Measurements from ENCODE around the gene KRTAP16-1. TPM values are rescaled to one million over a fixed set of nuclear protein-coding genes. Genes with fewer than 3 reads are reported as not detected.
"Not testable (repeated sequence)": the region's sequence is repeated elsewhere in the genome, so short reads cannot be mapped to it uniquely, and the experiment has no call there.

The KRTAP16-1 gene
- not detected in 2 replicates for total RNA-seq (2014; rRNA removed; shearing (Covaris generic))

GRCh38 chr17:41308918-41309359 lies at the start of gene KRTAP16-1:
Gene KRTAP16-1, minus strand, starts transcription at chr17:41309309. Its CDS starts 56 bp downstream, at chr17:41309253.
- peaks cover 9% of the 10 kb centered on the region; the same call in 1 of the 2 replicates for H3K4me1 ChIP-seq (replicated peaks)
- no peak for DNase-seq (ENCODE audit: low read depth in 1 of 2, low spot score in 2 of 2)
- H3K9me3 ChIP-seq (replicated peaks): no peaks in the 10 kb centered on the region
- no peak within 1 kb of the TSS for H3K27ac ChIP-seq
- no peaks in the 10 kb centered on the region for H3K27me3 ChIP-seq (replicated peaks)
- H3K4me3 ChIP-seq: no peak within 1 kb of the TSS
- H3K36me3 ChIP-seq: no peaks in the 10 kb centered on the region

DNA sequence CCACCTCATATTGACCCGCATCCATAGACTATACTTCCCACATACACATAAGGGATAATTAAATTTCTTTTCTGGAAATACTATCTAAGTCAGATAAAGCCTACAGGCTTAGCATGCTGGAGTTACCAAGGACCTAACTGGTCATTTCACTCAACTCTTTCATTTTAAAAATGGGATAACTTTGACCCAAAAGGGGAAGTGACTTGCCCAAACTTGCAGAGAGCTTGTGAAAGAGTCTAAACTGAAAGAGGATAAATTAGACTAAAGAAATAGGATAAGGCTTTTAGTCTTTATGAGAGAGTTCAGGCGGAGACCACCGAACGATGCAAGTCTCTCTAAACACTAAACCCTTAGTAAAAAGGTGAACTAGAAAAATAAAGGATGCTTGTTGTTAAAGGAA lies 45.4 kb upstream of the KRTAP16-1 start:
- Histone ChIP-seq H3K9me3 (replicated peaks) (no peaks in the 10 kb centered on the region), H3K27ac (no peak overlapping the region), H3K4me1 (replicated peaks) (peaks cover 4% of the 10 kb centered on the region), H3K27me3 (replicated peaks) (no peaks in the 10 kb centered on the region), H3K36me3 (no peaks in the 10 kb centered on the region), H3K4me3 (no peak overlapping the region)
- no peak for DNase-seq (ENCODE audit: low read depth in 1 of 2, low spot score in 2 of 2)

DNA sequence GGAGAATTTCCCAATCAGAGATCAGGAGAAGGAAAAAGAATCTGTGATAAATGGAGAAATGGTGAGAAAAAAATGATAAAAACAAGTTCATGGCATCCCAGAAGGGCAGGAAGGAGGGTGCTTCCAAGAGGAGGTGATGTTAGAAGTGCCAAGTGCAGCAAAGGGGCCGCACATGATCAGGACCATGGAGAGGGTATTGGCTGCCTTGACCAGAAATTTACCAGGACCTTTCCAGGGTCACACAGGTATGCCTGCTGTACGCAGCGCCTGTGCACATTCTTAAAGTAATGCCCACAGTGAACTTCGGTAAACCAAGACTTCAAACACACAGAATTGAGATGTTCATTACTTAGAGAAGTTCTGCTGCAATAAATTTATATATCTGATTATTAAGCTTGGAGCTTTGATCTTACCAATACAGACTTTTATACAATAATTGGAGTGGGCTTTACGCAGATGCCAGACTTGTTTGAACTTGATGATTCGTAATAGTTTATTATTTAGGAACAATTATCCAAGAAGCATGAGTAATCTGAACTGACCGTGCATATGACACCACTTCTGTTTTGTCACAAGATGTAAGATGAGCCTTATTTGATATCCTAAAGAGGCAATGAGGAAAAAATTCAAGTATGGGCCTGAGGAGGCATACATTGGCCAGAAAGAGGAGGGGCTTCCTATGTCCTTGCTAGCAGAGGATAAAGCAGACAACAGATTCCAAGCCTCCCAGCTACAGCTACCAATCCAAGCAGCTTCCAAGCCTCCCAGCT lies 43.7 kb upstream of the KRTAP16-1 start:
- H3K4me1 ChIP-seq (replicated peaks): no peaks in the 10 kb centered on the region; the same call in none of the 2 replicates
- no peaks in the 10 kb centered on the region for H3K36me3 ChIP-seq
- no peak overlapping the region for H3K4me3 ChIP-seq
- no peak for DNase-seq (ENCODE audit: low read depth in 1 of 2, low spot score in 2 of 2)
- H3K27me3 ChIP-seq (replicated peaks): no peaks in the 10 kb centered on the region
- no peak overlapping the region for H3K27ac ChIP-seq
- no peaks in the 10 kb centered on the region for H3K9me3 ChIP-seq (replicated peaks)

DNA sequence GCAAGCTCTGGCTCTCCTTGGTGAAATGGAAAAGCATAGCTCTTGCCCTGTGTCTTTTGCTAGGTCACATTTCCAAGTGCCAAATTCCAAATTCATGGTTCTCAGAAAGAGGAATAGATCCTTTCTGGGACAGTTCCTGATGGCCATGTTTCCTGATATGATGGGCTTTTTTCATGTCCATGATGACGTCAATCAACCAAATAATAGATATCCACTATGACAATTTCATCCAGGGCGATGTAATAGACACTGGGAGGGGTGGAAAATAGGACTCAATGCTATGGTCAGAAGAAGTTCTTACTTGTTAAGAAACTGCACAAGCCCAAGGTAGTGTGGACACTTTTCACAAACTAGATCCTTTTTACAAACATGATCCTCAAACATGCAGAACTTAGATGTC lies 42.1 kb upstream of the KRTAP16-1 start:
- Histone ChIP-seq H3K36me3 (no peaks in the 10 kb centered on the region), H3K27me3 (replicated peaks) (no peaks in the 10 kb centered on the region), H3K4me1 (replicated peaks) (no peaks in the 10 kb centered on the region; the same call in none of the 2 replicates), H3K27ac (no peak overlapping the region), H3K4me3 (no peak overlapping the region), H3K9me3 (replicated peaks) (no peaks in the 10 kb centered on the region)
- DNase-seq (ENCODE audit: low read depth in 1 of 2, low spot score in 2 of 2): no peak

DNA sequence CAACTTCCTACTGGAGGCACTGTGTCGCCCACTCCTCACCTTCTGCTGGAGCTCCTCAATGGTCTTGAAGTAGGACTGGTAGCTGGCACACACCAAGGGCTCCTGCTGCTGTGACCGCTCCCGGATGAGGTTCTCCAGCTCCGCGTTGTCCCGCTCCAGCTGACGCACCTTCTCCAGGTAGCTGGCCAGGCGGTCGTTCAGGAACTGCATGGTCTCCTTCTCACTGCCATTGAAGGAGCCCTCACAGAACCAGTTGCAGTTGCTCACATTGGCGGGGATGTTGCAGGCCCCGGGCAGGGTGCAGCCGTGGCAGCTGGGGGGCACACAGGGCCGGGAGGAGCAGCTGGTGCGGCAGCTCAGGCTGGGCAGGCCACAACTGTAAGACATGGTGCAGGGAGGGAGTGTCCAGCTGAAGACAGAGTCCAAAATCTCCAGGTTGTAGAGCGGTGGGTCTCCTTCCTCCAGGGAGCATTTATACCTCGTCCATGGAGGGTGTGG lies 41.3 kb upstream of the KRTAP16-1 start, which contains the start of gene KRT33A:
Gene KRT33A (minus strand): TSS at position 448 of the 498 bp plus-strand sequence. CDS start 61 bp downstream, at position 387.
- not testable (repeated sequence) for H3K27me3 ChIP-seq (replicated peaks); H3K27ac ChIP-seq; H3K4me3 ChIP-seq; H3K36me3 ChIP-seq; H3K4me1 ChIP-seq (replicated peaks); H3K9me3 ChIP-seq (replicated peaks); DNase-seq (ENCODE audit: low read depth in 1 of 2, low spot score in 2 of 2)

DNA sequence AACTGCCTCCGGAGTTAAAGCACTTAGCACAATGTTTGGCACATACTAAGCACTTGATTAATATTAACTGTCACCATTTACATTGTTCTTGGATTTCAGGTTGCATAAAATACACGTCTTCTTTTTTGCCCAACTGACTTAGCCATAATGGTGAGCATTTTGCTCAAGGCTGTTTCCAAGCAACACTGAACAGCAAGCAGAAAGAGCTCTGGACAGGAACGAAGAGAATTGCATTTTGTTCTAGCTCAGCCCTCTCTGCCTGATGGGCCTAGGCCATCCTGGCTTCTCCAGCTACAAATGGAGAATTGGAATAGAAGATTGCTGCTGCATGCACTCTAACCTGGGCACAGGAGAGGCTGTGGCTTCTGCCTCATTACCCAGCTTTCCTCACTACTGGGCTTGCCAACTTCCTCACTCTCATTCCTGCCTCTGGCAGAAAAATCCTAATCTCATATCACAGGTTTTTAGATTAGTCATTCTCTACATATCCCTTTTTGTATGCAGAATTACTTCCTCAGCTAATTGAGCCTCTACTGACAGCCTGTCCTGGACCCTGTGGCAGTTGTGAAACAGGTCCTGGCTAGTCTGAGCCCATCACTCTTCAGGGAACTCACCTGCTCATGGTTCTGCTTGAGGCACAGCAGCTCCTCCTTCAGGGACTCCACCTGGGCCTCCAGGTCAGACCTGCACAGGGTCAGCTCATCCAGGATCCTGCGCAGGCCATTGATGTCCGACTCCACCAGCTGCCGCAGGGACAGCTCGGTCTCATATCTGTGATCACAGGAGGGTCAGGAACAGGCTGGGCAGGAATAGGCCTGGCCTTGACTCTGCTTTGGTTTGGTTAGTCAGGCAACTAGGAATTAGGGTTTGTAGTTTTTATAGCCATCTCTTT lies 39.0 kb upstream of the KRTAP16-1 start:
- no peaks in the 10 kb centered on the region for H3K36me3 ChIP-seq
- H3K9me3 ChIP-seq (replicated peaks): no peaks in the 10 kb centered on the region
- H3K27ac ChIP-seq: no peak overlapping the region
- H3K27me3 ChIP-seq (replicated peaks): no peaks in the 10 kb centered on the region
- DNase-seq (ENCODE audit: low read depth in 1 of 2, low spot score in 2 of 2): peak in 1 of 2 experiments; percentile 25
- H3K4me1 ChIP-seq (replicated peaks): no peaks in the 10 kb centered on the region; the same call in 1 of the 2 replicates
- no peak overlapping the region for H3K4me3 ChIP-seq

DNA sequence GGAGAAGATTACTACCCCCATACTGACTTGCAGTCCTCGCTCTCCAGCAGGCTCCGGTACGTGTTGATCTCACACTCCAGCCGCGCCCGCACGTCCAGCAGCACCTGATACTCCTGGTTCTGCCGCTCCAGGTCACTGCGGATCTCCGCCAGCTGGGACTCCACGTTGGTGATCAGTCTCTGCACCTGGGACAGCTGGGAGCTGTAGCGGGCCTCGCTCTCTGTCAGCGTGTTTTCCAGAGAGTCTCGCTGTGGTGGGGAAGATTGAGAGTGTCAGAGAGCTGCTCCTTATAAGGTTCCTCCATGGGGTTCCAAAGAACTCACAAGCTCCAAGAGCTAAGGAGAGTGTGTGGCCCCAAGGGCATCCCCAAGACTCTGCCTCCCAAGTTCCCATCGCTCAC lies 37.3 kb upstream of the KRTAP16-1 start:
- not testable (repeated sequence) for H3K27me3 ChIP-seq (replicated peaks); H3K4me1 ChIP-seq (replicated peaks); H3K4me3 ChIP-seq; H3K27ac ChIP-seq; H3K9me3 ChIP-seq (replicated peaks); H3K36me3 ChIP-seq
- DNase-seq (ENCODE audit: low read depth in 1 of 2, low spot score in 2 of 2): peak in 1 of 2 experiments; percentile 13

DNA sequence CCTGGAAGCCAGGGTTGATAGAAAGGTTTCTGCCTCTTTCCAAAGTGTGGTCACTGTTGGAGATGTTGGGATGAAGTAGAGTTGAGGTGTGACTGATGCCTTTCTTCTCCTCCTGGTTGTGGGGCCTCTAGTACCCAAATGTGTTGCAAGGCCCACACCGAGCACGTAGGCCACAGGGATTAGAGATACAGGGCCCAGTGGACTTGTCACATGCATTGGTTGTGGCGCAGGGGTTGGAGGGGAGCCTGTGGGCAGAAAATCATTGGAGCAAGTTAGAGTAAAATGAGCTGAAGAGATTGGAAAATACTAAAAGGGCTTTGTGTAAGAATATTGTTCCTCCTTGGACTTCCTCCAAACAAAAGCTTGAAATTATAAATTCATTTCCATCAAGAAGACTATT lies 36.9 kb upstream of the KRTAP16-1 start:
- Histone ChIP-seq H3K9me3 (replicated peaks) (no peaks in the 10 kb centered on the region; the same call in 1 of the 2 replicates), H3K4me3 (no peak overlapping the region), H3K4me1 (replicated peaks) (no peaks in the 10 kb centered on the region; the same call in 1 of the 2 replicates), H3K27ac (no peak overlapping the region), H3K27me3 (replicated peaks) (no peaks in the 10 kb centered on the region), H3K36me3 (no peaks in the 10 kb centered on the region)
- no peak for DNase-seq (ENCODE audit: low read depth in 1 of 2, low spot score in 2 of 2)

DNA sequence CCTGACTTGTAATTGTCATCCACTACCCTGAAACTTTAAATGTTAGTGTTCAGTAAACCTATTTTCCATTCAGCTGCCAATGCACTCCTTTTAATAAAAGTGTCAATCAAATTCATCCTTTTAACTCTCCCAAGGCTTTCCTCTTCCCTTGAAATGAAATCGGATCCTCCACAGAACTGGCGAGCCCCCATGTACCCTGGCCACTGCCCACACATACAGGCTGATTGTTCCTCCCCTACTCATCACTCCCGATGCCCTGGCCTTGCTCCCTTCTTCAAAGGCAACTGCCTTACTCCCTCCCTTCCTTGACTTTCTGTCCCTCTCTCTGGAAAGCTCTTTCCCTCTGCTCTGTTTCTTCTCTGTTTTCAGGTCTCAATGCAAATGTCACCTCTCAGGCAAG lies 33.9 kb upstream of the KRTAP16-1 start:
- Histone ChIP-seq H3K36me3 (no peaks in the 10 kb centered on the region), H3K9me3 (replicated peaks) (no peaks in the 10 kb centered on the region; the same call in 1 of the 2 replicates), H3K27ac (no peak overlapping the region), H3K27me3 (replicated peaks) (no peaks in the 10 kb centered on the region), H3K4me3 (no peak overlapping the region), H3K4me1 (replicated peaks) (peaks cover 13% of the 10 kb centered on the region)
- DNase-seq (ENCODE audit: low read depth in 1 of 2, low spot score in 2 of 2): no peak

DNA sequence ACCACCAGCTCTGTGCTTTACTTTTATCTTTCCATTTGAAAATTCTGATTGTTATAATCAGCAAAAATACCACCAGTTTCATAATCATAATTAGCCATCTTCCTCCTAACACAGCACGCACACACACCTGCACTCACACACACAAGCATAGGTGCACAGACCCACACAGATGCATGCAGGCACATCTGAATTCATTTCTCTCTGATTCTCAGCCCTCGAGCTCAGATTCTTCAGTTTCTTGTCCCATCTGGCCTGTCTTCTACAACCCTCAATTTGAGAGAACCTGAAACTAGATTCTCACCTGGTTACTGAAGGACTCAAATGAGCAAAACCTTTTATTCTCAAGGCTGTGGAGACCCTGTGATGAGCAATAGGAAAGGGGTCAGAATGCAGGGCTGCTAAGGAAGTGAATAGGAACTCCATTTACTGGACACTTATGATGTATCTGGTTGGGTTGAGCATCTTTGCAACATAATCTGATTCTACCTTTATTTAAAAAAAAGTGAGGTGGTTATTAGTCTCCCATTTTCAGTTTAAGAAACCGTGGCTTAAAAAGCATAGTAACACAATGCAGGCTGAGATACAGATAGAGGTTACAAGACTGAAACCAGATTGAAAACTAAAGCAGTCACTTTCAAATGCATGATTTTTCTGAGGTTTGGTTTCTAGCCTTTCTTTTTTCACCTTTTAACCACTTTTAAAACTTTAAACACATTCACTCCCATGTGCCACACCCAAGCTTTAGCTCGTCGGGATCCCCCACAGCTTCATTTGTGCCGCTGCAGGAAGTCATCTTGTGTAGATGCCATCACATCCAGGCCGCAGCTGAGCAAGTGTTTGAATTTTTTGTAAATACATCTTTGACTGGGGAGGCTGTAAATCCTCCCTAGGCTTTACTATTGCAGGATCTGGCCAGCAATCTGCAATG lies 32.1 kb upstream of the KRTAP16-1 start:
- Histone ChIP-seq H3K27me3 (replicated peaks) (no peaks in the 10 kb centered on the region), H3K4me1 (replicated peaks) (peaks cover 13% of the 10 kb centered on the region), H3K4me3 (no peak overlapping the region), H3K27ac (no peak overlapping the region), H3K36me3 (no peaks in the 10 kb centered on the region), H3K9me3 (replicated peaks) (no peaks in the 10 kb centered on the region; the same call in 1 of the 2 replicates)
- no peak for DNase-seq (ENCODE audit: low read depth in 1 of 2, low spot score in 2 of 2)

DNA sequence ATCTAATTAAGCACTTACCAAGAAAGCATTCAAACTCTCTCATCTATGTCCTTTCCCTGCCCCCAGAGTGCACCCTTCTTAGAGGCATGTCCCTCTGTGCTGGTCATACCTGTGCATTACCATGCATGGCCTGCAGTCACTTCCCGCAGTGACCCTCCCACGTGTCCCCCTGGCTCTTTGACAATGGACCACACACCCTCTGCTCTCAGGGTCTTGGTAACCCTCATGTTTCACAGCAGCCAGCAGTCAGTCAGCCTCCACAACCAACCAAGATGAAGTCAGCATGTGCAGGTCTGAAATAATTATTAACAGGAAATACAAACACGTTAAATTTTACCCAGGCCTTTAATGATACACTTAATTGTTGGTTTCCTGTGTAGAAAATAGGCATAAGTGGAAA lies 31.4 kb upstream of the KRTAP16-1 start:
- Histone ChIP-seq H3K4me3 (no peak overlapping the region), H3K9me3 (replicated peaks) (no peaks in the 10 kb centered on the region; the same call in 1 of the 2 replicates), H3K27ac (no peak overlapping the region), H3K36me3 (no peaks in the 10 kb centered on the region), H3K27me3 (replicated peaks) (no peaks in the 10 kb centered on the region), H3K4me1 (replicated peaks) (peaks cover 13% of the 10 kb centered on the region)
- DNase-seq (ENCODE audit: low read depth in 1 of 2, low spot score in 2 of 2): no peak

- H3K4me3 ChIP-seq: no peak overlapping the region
- no peak overlapping the region for H3K27ac ChIP-seq
- H3K4me1 ChIP-seq (replicated peaks): peaks cover 13% of the 10 kb centered on the region
Measured at GRCh38 chr17:41339571-41340172, 30.6 kb upstream of the KRTAP16-1 start.

More at GRCh38 chr17:41339571-41340172, 30.6 kb upstream of the KRTAP16-1 start:
- no peaks in the 10 kb centered on the region for H3K27me3 ChIP-seq (replicated peaks)
- no peaks in the 10 kb centered on the region for H3K36me3 ChIP-seq
- H3K9me3 ChIP-seq (replicated peaks): no peaks in the 10 kb centered on the region; the same call in 1 of the 2 replicates
- DNase-seq (ENCODE audit: low read depth in 1 of 2, low spot score in 2 of 2): no peak

Data from SJSA1 (cell line).